Ovary (tissue), 9 donors: ENCODE measurements around the gene CSNK2A1. TPM values are rescaled to one million over a fixed set of nuclear protein-coding genes. Genes with fewer than 3 reads are reported as not detected.

Source experiments
- DNase-seq, 5 donors: peaks; one replicate each; pipeline ENCODE4 v3.0.0-alpha.2; 2019 to 2020
- H3K27ac ChIP-seq, 2 donors: fragments of 200-600 bp; one replicate each; pipeline versions ENCODE4 v1.5.1 to v1.8.0; 2019 to 2022
- H3K27me3 ChIP-seq: fragments of 200-600 bp; one replicate; pipeline ENCODE4 v1.8.0; 2022
- H3K36me3 ChIP-seq: fragments of 200-600 bp; sonication (generic); one replicate; pipeline ENCODE4 v1.5.1; 2019
- H3K4me1 ChIP-seq: one replicate; pipeline ENCODE4 v1.8.1; 2013; ENCODE audit warnings: mild to moderate bottlenecking, moderate library complexity; ENCODE audit not compliant: insufficient read depth
- H3K4me3 ChIP-seq: fragments of 200-600 bp; sonication (generic); one replicate; pipeline ENCODE4 v1.5.1; 2017
- H3K9me3 ChIP-seq, 2 donors: fragments of 200-600 bp in 1 of 2; sonication (generic) in 1 of 2; one replicate each; pipeline versions ENCODE4 v1.5.1 to v1.8.1; 2013 to 2019; ENCODE audit warnings: mild to moderate bottlenecking in 1 of 2, moderate library complexity in 1 of 2
- CTCF ChIP-seq, 3 donors: fragments of 450-650 bp in 2 of 3; fragments of 200-600 bp in 1 of 3; IDR thresholded peaks; one replicate each; pipeline versions ENCODE4 v1.5.1 to v1.8.0; 2016 to 2022; ENCODE audit warnings: antibody characterized with exemption in 3 of 3, mild to moderate bottlenecking in 1 of 3
- EP300 ChIP-seq: sonication (generic); formaldehyde crosslinking; IDR thresholded peaks from one replicate; pipeline ENCODE4 v1.6.1; 2017; ENCODE audit warnings: antibody characterized with exemption
- POLR2A ChIP-seq: fragments of 450-650 bp; IDR thresholded peaks from one replicate; pipeline ENCODE4 v1.6.1; 2017; ENCODE audit warnings: antibody characterized with exemption, mild to moderate bottlenecking, moderate library complexity
- WGBS, 3 donors: extraction: QIAGEN DNeasy Blood & Tissue Kit in 1 of 3; methylation state at CpG; one replicate each; pipeline versions ENCODE4 v1.1.5 to v1.1.7; 2013 to 2017; 5-methylcytosine and 5-hydroxymethylcytosine counted together
- intact Hi-C, 4 donors: fragments of 100-400 bp; cut with DNase I; formaldehyde crosslinking; loops; one replicate each; pipeline versions ENCODE4 v1.11.0 to v1.15.1; 2022 to 2023
- polyA plus RNA-seq, 2 donors: library from polyadenylated mRNA; stranded (reverse); fragments of 200-250 nt in 1 of 2; fragments of 350-450 nt in 1 of 2; fragmentation: Illumina TruSeq in 1 of 2; extraction: RNeasy Lipid Tissue Mini Kit (QIAGEN cat#74804) in 1 of 2; gene quantifications; one replicate each; pipeline ENCODE4 v1.2.3, GENCODE V29; 2013 to 2014
- total RNA-seq, 7 donors: library from RNA; depleted of rRNA in 2 of 7; stranded (reverse); fragments of >200 nt in 2 of 7; fragmentation: NEBNext Ultra II Directional in 3 of 7; extraction: Animal tissue kit (Norgen Biotek cat#: 25700) in 3 of 7; gene quantifications; one replicate each; pipeline versions ENCODE4 v1.1.0 to v1.2.4, GENCODE V29; 2016 to 2023
- donor health status: DM: no; HTN: no; CAD: no; lungs with moderate emphysema.
- donor health status: DM: no; HTN: no; CAD: no.
- donor health status: Bipolar disorder and iron deficiency.
- donor health status: DM: yes; HTN: yes; CAD: no.
- donor health status: DM: no; HTN: no; CAD: no.
- donor health status: DM: yes; HTN: yes; CAD: no.

Gene CSNK2A1
- total and polyA plus RNA-seq, 9 donors: 35.8 to 145 (median 95.7) TPM

GRCh38 chr20:445514-446336 is 97.9 kb downstream of the CSNK2A1 start:
- TF ChIP-seq CTCF (IDR thresholded peaks at IDR 0.05) (no peak), EP300 (no peak), POLR2A (no peak)
- Histone ChIP-seq H3K27ac (no peak overlapping the region), H3K4me3 (no peak overlapping the region), H3K36me3 (no peaks in the 10 kb centered on the region), H3K27me3 (no peaks in the 10 kb centered on the region), H3K9me3 (no peaks in the 10 kb centered on the region), H3K4me1 (peaks cover 4% of the 10 kb centered on the region)
- intact Hi-C loops: no loop called here
- no peak for DNase-seq
- WGBS, 3 donors: 90 to 94% (median 94%) methylated on average over 5 of the region's 5 CpGs

GRCh38 chr20:444862-445426 is 98.6 kb downstream of the CSNK2A1 start:
- no peaks in the 10 kb centered on the region for H3K9me3 ChIP-seq
- H3K4me1 ChIP-seq: peaks cover 4% of the 10 kb centered on the region
- 53 to 58% (median 53%) methylated on average over 12 of the region's 12 CpGs for WGBS, 3 donors
- no peak for TF ChIP-seq POLR2A
- TF ChIP-seq CTCF (IDR thresholded peaks at IDR 0.05): no peak
- TF ChIP-seq EP300: no peak
- H3K4me3 ChIP-seq: no peak overlapping the region
- DNase-seq: no peak
- H3K36me3 ChIP-seq: no peaks in the 10 kb centered on the region
- intact Hi-C loops: no loop called here
- H3K27me3 ChIP-seq: no peaks in the 10 kb centered on the region
- no peak overlapping the region for H3K27ac ChIP-seq

GRCh38 chr20:444117-444516 is 99.5 kb downstream of the CSNK2A1 start:
- Histone ChIP-seq H3K9me3 (no peaks in the 10 kb centered on the region), H3K36me3 (no peaks in the 10 kb centered on the region), H3K4me1 (peaks cover 4% of the 10 kb centered on the region), H3K27me3 (no peaks in the 10 kb centered on the region), H3K27ac (no peak overlapping the region), H3K4me3 (no peak overlapping the region)
- 69 to 74% (median 70%) methylated on average over 3 of the region's 3 CpGs for WGBS, 3 donors
- intact Hi-C loops: no loop called here
- TF ChIP-seq POLR2A: no peak
- no peak for TF ChIP-seq EP300
- no peak for TF ChIP-seq CTCF (IDR thresholded peaks at IDR 0.05)
- no peak for DNase-seq

- H3K27me3 ChIP-seq: no peaks in the 10 kb centered on the region
- H3K4me3 ChIP-seq: no peak overlapping the region
- 59 to 82% (median 80%) methylated on average over 4 of the region's 4 CpGs for WGBS, 3 donors
- intact Hi-C loops: no loop called here
- H3K9me3 ChIP-seq: no peaks in the 10 kb centered on the region
- peaks cover 4% of the 10 kb centered on the region for H3K4me1 ChIP-seq
- H3K27ac ChIP-seq: no peak overlapping the region
- no peak for TF ChIP-seq POLR2A
- TF ChIP-seq CTCF (IDR thresholded peaks at IDR 0.05): no peak
- TF ChIP-seq EP300: no peak
- no peaks in the 10 kb centered on the region for H3K36me3 ChIP-seq
- no peak for DNase-seq
Measured at GRCh38 chr20:443223-443775, 100.3 kb downstream of the CSNK2A1 start.
